Hindlimb muscle (tissue), 1 donor: ENCODE data around the gene DIO3. TPM values are rescaled to one million over a fixed set of nuclear protein-coding genes. Genes with fewer than 3 reads are reported as not detected.

ENCODE experiments used
- DNase-seq: peaks from one replicate; pipeline ENCODE4 v3.0.0-alpha.2; 2013
- polyA plus RNA-seq: library from polyadenylated mRNA; unstranded; fragments of 120-200 nt; gene quantifications from one replicate; pipeline ENCODE4 v1.2.1, GENCODE V29; 2013; ENCODE audit not compliant: insufficient read length

DIO3 gene
- polyA plus RNA-seq, 1 donor, result 3.7 TPM

GRCh38 chr14:101600336-101600890 is 39.1 kb downstream of the DIO3 start:
- no peak for DNase-seq

GRCh38 chr14:101600891-101601605 is 39.8 kb downstream of the DIO3 start:
- DNase-seq, result no peak

- no peak for DNase-seq
Measured at GRCh38 chr14:101601606-101602465, 40.5 kb downstream of the DIO3 start.

GRCh38 chr14:101602466-101602840 is 41.2 kb downstream of the DIO3 start:
- DNase-seq, result no peak

GRCh38 chr14:101603096-101603495 is 41.8 kb downstream of the DIO3 start:
- DNase-seq, result no peak

GRCh38 chr14:101604228-101604934 is 43.1 kb downstream of the DIO3 start:
- DNase-seq, result no peak

- no peak for DNase-seq
Measured at GRCh38 chr14:101604935-101605780, 43.9 kb downstream of the DIO3 start.

- no peak for DNase-seq
Measured at GRCh38 chr14:101605836-101606235, 44.5 kb downstream of the DIO3 start.

Other genes starting within 250 kb of the DIO3 start
- 62.3 TPM for gene PPP2R5C, start 200.2 kb downstream of the DIO3 start, polyA plus RNA-seq